HEK293T (cell line): Measurements from ENCODE around the gene DNAH1.

Source experiments
- FOXA1 ChIP-seq: fragments of 450-650 bp; IDR thresholded peaks from 2 replicates; pipeline ENCODE4 v1.6.1; 2016; ENCODE audit warnings: mild to moderate bottlenecking
- FOXM1 ChIP-seq: fragments of 450-650 bp; IDR thresholded peaks from 2 replicates; pipeline ENCODE4 v1.6.1; 2017; ENCODE audit warnings: mild to moderate bottlenecking, borderline replicate concordance
- LEF1 ChIP-seq: fragments of 450-650 bp; IDR thresholded peaks from 2 replicates; pipeline ENCODE4 v1.6.1; 2017; ENCODE audit warnings: mild to moderate bottlenecking, borderline replicate concordance
- SP1 ChIP-seq: fragments of 450-650 bp; IDR thresholded peaks from 2 replicates; pipeline ENCODE4 v1.6.1; 2017
- TF ChIP-seq, protein P1 (sequence below): fragments of 450-650 bp; IDR thresholded peaks from 2 replicates; pipeline ENCODE4 v1.6.1; 2016

DNA sequence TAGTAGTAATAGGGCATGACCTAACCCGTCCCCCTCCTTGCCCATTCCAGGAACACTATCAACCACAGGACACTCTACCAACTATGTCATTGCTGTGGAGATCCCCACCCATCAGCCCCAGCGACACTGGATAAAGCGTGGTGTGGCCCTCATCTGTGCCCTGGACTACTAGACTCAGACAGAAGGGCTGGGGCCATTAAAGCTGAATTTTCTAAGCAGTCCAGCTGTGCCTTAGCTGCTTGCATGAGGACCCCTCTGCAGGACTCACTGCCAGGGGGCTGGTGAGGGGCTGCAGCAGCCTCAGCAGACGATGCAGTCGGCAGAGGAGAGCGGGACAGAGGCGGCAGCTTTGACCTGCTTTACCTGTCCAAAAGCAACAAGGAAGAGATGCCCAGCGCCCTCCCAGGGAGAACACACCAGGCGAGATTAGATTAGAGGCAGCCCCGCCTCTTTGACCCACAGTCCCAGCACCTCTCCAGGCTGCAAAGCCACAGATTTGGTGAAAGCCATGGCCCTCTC, 84.2 kb downstream of the DNAH1 start:
- TF ChIP-seq SP1 (no peak), FOXA1 (no peak), LEF1 (no peak), FOXM1 (no peak)
- TF ChIP-seq, protein P1, sequence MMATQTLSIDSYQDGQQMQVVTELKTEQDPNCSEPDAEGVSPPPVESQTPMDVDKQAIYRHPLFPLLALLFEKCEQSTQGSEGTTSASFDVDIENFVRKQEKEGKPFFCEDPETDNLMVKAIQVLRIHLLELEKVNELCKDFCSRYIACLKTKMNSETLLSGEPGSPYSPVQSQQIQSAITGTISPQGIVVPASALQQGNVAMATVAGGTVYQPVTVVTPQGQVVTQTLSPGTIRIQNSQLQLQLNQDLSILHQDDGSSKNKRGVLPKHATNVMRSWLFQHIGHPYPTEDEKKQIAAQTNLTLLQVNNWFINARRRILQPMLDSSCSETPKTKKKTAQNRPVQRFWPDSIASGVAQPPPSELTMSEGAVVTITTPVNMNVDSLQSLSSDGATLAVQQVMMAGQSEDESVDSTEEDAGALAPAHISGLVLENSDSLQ: no peak
